Spinal cord (tissue), 10 donors: Measurements from ENCODE around the gene PGD. TPM values are rescaled to one million over a fixed set of nuclear protein-coding genes. Genes with fewer than 3 reads are reported as not detected.

Experiments used
- DNase-seq, 6 donors: peaks; one replicate each; pipeline versions ENCODE4 v3.0.0 to v3.0.0-alpha.2; 2013 to 2015; ENCODE audit warnings: low spot score in 6 of 6, low read depth in 4 of 6
- H3K27ac ChIP-seq: one replicate; pipeline ENCODE4 v1.5.1; 2013; ENCODE audit warnings: low read depth, low read length, control low read depth
- H3K27me3 ChIP-seq: one replicate; pipeline ENCODE4 v1.6.1; 2013; ENCODE audit warnings: low read length; ENCODE audit not compliant: control insufficient read depth, insufficient read depth
- H3K36me3 ChIP-seq: one replicate; pipeline ENCODE4 v1.6.1; 2013; ENCODE audit warnings: low read length; ENCODE audit not compliant: control insufficient read depth, insufficient read depth
- H3K4me1 ChIP-seq: one replicate; pipeline ENCODE4 v1.6.1; 2013; ENCODE audit warnings: low read length; ENCODE audit not compliant: control insufficient read depth, insufficient read depth
- H3K4me3 ChIP-seq: one replicate; pipeline ENCODE4 v1.5.1; 2013; ENCODE audit warnings: low read depth, low read length, control low read depth
- H3K9me3 ChIP-seq: one replicate; pipeline ENCODE4 v1.6.1; 2013; ENCODE audit warnings: low read length; ENCODE audit not compliant: control insufficient read depth, insufficient read depth
- WGBS: methylation state at CpG from one replicate; pipeline ENCODE4 v1.1.5; 2013; ENCODE audit warnings: missing lambda C conversion rate; ENCODE audit not compliant: insufficient coverage; 5-methylcytosine and 5-hydroxymethylcytosine counted together
- polyA plus RNA-seq, 2 donors: library from polyadenylated mRNA; unstranded; fragments of 120-200 nt; gene quantifications; one replicate each; pipeline ENCODE4 v1.2.1, GENCODE V29; 2013; ENCODE audit not compliant: insufficient read length in 2 of 2
- total RNA-seq, 2 donors: library from RNA; depleted of rRNA in 1 of 2; stranded (reverse); fragments of 120-200 nt in 1 of 2; fragments of >200 nt in 1 of 2; gene quantifications; one replicate each; pipeline versions ENCODE4 v1.2.3 to v1.2.4, GENCODE V29; 2013 to 2014
- donor health status: healthy.

PGD gene
- total and polyA plus RNA-seq, 4 donors, result 68.7 to 216 (median 147) TPM

DNA sequence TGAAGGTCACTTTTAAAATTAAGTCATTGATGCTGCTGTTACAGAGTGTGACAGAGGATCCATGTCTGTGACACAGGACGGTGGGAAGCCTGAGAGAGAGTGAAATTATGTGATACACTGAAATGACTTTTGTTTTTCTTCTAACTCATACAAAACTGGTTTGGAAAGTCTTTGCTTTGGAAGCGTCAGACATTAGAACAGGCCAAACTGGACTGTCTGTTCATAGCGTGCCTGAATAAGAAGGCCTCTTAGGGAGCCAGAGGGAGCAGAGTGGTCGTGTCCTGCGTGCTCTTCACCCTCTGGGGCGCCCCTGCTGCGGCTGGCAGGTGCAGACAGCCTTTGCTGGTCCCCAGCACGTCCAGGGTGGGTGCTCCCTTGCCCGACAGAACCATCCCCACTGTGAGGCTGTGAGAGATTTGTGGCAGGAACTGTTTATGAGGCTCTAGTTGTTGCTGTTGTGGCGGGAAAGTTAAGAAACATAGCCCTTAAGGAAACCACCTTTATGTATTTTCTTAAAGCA lies 19.7 kb upstream of the PGD start:
- H3K27ac ChIP-seq, result no peak overlapping the region
- H3K9me3 ChIP-seq, result no peaks in the 10 kb centered on the region
- no peaks in the 10 kb centered on the region for H3K4me1 ChIP-seq
- 91% methylated on average over 7 of the region's 10 CpGs for WGBS
- H3K36me3 ChIP-seq, result peaks cover 71% of the 10 kb centered on the region
- H3K4me3 ChIP-seq, result no peak overlapping the region
- no peak for DNase-seq
- no peaks in the 10 kb centered on the region for H3K27me3 ChIP-seq

DNA sequence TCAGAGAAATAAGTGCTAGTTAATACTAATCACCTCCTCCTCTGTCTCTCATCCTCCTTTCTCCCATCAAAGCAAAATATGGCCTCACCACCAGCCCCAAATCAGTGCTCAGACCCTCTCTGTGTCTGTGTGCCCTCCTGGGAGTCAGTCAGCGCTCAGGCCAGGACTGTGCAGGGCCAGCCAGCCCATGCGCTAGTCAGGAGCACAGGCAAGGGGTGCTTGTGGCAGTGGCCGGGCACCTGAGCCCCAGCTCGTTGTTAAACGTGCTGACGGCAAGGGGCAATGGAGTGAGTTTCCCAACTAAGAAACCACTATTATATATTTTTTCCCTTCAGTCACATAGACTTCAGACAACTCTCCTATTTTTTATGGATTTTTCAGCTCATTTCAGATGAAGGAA lies 19.2 kb upstream of the PGD start:
- 93% methylated on average over 2 of the region's 6 CpGs for WGBS
- DNase-seq, result no peak
- H3K27ac ChIP-seq, result no peak overlapping the region
- H3K9me3 ChIP-seq, result no peaks in the 10 kb centered on the region
- H3K27me3 ChIP-seq, result no peaks in the 10 kb centered on the region
- no peaks in the 10 kb centered on the region for H3K4me1 ChIP-seq
- H3K4me3 ChIP-seq, result no peak overlapping the region
- peaks cover 71% of the 10 kb centered on the region for H3K36me3 ChIP-seq

DNA sequence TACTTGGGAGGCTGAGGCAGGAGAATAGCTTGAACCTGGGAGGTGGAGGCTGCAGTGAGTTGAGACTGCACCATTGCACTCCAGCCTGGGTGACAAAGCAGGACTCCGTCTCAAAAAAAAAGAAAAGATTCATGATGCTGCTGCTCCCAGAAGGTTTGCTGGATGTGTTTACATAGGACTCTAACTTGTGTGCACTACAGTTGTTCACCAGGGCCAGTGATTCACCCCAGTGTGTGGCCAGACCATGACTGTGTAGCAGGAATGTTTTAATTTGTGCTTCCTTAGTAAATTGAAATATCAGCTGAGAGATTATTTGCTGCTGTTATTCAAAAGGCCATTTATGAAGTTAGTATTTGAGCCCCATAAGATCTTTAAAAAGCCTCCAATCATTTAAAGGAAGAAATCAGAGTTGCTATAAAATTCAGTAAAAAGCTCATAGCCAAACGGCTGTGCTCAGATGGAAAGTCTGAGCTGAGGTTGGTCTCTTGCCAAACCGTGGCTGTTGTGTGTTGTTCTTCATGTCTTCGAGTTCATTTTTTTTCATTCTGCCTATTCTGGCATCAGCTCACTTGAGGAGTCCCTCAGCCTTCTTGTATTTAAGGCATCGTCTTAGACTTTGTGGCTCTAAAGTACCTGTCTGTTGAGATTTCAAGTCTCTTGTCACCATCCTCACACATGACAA lies 18.1 kb upstream of the PGD start:
- H3K9me3 ChIP-seq, result no peaks in the 10 kb centered on the region
- no peaks in the 10 kb centered on the region for H3K4me1 ChIP-seq
- no peak overlapping the region for H3K4me3 ChIP-seq
- peak in 1 of 6 donors; percentile 34 for DNase-seq
- H3K27ac ChIP-seq, result no peak overlapping the region
- no peaks in the 10 kb centered on the region for H3K27me3 ChIP-seq
- WGBS, result 53% methylated on average over 4 of the region's 5 CpGs
- peaks cover 69% of the 10 kb centered on the region for H3K36me3 ChIP-seq

DNA sequence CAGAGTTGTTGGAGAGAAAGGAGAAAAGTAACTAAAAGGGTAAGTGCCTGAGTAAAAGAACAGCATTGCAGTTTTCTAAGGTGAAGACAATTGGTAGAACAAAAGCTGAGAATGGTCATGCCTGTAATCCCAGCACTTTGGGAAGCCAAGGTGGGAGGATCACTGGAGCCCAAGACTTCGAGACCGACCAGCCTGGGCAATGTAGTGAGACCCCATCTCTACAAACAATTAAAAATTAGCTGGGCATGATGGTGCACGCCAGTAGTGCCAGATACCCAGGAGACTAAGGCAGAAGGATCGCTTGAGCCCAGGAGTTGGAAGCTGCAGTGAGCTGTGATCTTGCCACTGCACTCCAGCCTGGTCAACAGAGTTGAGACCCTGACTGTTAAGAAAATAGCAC lies 15.2 kb upstream of the PGD start:
- peaks cover 52% of the 10 kb centered on the region for H3K36me3 ChIP-seq
- H3K4me1 ChIP-seq, result peaks cover 10% of the 10 kb centered on the region
- 100% methylated on average over 4 of the region's 4 CpGs for WGBS
- no peak for DNase-seq
- H3K27ac ChIP-seq, result no peak overlapping the region
- no peaks in the 10 kb centered on the region for H3K9me3 ChIP-seq
- H3K27me3 ChIP-seq, result no peaks in the 10 kb centered on the region
- no peak overlapping the region for H3K4me3 ChIP-seq

DNA sequence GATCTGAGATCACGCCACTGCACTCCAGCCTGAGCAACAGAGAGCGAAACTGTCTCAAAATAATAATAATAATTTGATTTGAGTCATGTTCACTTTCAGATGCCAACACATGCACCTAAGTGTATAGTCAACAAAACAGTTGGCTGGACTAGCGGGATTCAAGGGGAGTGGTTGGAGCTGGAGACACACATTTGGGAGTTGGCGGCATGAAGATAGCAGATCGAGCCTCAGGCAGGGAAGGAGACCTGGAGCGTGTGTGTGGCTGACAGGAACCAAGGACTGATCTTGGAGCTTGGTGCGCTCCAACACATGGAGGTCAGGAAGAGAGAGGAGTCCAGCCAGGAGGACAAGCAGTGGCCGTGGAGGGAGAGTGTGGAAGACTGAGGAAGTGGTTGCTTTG lies 14.6 kb upstream of the PGD start:
- H3K9me3 ChIP-seq, result no peaks in the 10 kb centered on the region

DNA sequence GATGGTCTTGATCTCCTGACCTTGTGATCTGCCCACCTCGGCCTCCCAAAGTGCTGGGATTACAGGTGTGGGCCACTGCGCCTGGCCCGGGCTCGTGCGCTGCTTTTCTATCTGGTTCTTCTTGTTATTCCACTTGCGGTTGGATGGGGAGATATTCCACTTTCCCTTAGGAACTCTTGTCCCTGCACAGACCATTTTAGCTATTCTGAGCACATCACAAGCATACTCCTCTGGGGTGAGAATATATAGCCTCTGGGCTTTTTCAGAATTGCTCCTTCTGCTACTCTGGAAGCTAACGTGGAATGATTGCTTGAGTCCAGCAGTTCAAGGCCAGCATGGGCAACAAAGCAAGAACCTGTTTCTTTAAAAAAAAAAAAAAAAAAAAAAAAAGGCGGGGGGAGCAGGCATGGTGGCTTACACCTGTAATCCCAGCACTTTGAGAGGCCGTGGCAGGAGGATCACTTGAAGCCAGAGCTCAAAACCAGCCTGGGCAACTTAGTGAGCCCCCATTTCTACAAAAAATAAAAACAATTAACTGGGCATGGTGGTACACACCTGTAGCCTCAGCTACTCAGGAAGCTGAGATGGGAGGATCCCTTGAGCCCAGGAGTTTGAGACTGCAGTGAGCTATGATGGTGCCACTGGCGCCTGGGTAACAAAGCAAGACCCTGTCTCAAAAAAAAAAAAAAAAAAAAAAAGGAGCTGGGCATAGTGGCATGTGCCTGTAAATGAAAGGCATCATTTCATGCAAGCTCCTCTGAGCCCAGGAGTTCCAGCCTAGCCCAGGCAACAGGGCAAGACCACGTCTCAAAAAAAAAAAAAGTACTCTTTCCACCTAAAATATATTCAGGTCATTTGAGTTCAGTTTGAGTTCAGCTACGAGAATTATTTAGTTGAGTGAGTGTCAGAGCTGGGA lies 11.8 kb upstream of the PGD start:
- WGBS, result no CpG with 5 or more reads among the region's 12 CpGs
- H3K27ac ChIP-seq, result peak overlapping the region; percentile 84

More for the DNA sequence above, 14.6 kb upstream of the PGD start:
- no peak overlapping the region for H3K27ac ChIP-seq
- H3K36me3 ChIP-seq, result peaks cover 52% of the 10 kb centered on the region
- DNase-seq, result no peak
- no peak overlapping the region for H3K4me3 ChIP-seq
- peaks cover 10% of the 10 kb centered on the region for H3K4me1 ChIP-seq
- 100% methylated on average over 5 of the region's 8 CpGs for WGBS
- no peaks in the 10 kb centered on the region for H3K27me3 ChIP-seq

DNA sequence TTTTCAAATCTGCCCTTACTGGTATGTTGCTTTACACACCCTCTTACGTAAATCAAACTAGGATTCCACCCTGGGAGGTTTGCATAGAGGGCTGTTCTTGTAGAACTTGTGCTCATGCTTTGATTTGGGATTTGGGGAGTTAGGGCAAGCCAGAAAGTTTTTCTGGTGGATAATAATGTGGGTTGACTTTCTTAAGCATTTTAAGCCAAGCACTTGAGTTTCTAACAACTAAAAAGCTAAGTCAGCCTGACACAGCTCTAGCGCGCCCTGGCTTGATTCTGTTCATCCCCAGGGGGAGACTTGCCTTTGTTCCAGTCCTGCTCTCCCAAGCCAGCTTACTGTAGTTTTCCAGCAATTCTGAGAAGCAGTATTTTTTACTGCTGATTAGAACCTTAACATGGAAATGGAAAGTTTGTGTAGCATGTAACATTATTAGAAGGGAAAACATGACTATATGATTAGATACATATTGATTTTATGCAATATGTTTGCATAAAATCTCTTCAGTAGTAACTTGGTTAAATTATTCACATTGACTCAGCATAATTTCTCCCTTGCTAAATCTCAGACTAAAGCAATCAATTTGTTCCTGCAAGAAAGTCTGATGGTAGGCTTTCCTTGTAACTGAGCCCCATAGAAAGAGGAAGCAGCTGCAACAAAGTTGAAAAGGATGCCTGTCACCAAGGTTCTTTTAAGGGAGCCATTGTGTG lies 11.0 kb upstream of the PGD start:
- H3K27ac ChIP-seq, result peak overlapping the region; percentile 84
- H3K27me3 ChIP-seq, result no peaks in the 10 kb centered on the region
- DNase-seq, result peak in 3 of 6 donors; percentile 15 to 59 (median 44)
- H3K9me3 ChIP-seq, result no peaks in the 10 kb centered on the region
- peaks cover 35% of the 10 kb centered on the region for H3K36me3 ChIP-seq
- no CpG with 5 or more reads among the region's 3 CpGs for WGBS
- peak overlapping the region; percentile 9 for H3K4me3 ChIP-seq
- H3K4me1 ChIP-seq, result peaks cover 10% of the 10 kb centered on the region

More for the DNA sequence above, 11.8 kb upstream of the PGD start:
- Histone ChIP-seq H3K36me3 (peaks cover 43% of the 10 kb centered on the region), H3K27me3 (no peaks in the 10 kb centered on the region), H3K4me3 (peak overlapping the region; percentile 9), H3K9me3 (no peaks in the 10 kb centered on the region), H3K4me1 (peaks cover 10% of the 10 kb centered on the region)
- DNase-seq, result peak in 1 of 6 donors; percentile 12

DNA sequence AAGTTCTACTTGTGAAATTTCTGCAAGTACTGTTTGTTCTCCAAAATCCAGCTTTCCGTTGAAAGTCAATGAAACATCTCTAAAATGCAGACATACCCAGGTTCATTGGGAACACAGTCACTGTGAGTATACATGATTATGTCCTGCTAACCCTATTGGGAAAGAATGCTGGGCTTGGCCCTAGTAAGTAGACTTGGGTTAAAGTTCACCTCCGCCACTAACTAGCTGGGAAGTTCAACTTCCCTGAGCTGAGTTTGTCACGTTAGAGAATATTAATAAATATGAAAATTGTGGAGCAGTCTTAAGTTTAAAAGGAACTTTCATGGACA lies 10.5 kb upstream of the PGD start:
- Histone ChIP-seq H3K27me3 (no peaks in the 10 kb centered on the region), H3K27ac (peak overlapping the region; percentile 84), H3K4me1 (peaks cover 10% of the 10 kb centered on the region), H3K4me3 (no peak overlapping the region), H3K36me3 (peaks cover 35% of the 10 kb centered on the region), H3K9me3 (no peaks in the 10 kb centered on the region)
- DNase-seq, result no peak
- 100% methylated on average over 1 of the region's 3 CpGs for WGBS

DNA sequence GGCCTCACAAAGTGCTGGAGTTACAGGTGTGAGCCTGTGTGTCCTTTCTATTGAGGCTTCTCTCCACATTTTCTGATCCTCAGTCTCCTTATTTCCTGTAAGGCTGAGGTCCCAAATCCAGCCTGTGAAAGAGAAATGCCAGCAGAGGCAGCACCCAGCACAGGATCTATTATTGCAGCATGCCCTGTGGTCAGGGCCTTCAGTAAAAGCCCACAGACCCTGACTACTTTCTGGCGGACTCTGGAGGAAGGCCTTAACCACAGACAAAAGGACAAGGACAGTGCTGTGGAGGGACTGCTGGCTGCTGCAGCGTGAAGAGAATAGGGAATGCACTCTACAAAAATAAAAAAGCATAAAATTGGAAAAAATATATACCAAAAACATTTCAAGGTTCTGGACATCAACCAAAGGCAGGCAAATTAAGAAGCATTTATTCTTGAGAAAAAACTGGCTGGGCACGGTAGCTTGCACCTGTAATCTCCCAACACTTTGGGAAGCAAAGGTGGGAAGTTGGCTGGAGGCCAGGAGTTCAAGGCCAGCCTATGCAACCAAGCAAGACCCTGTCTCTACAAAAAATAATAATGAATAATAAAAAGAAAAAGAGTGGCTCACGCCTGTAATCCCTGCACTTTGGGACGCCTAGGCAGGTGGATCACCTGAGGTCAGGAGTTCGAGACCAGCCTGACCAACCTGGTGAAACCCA lies 9.4 kb upstream of the PGD start:
- H3K9me3 ChIP-seq, result peaks cover under 1% of the 10 kb centered on the region
- no peaks in the 10 kb centered on the region for H3K27me3 ChIP-seq
- no peak overlapping the region for H3K4me3 ChIP-seq
- peaks cover 10% of the 10 kb centered on the region for H3K4me1 ChIP-seq
- H3K36me3 ChIP-seq, result peaks cover 25% of the 10 kb centered on the region
- 96% methylated on average over 3 of the region's 6 CpGs for WGBS
- no peak for DNase-seq
- H3K27ac ChIP-seq, result no peak overlapping the region
